AG20443 (cell line): ENCODE results near the gene KLHDC4.

Experiments used
- DNase-seq: peaks from one replicate; pipeline ENCODE4 v3.0.0; 2012; ENCODE audit warnings: low spot score, mixed read lengths

KLHDC4 gene

GRCh38 chr16:87698676-87699199, 67.0 kb downstream of the KLHDC4 start:
- no peak for DNase-seq

GRCh38 chr16:87698241-87698640, 67.5 kb downstream of the KLHDC4 start:
- DNase-seq: no peak

- no peak for DNase-seq
These were observed 68.0 kb downstream of the KLHDC4 start for GRCh38 chr16:87697792-87698191.

GRCh38 chr16:87697256-87697655, 68.5 kb downstream of the KLHDC4 start:
- no peak for DNase-seq

GRCh38 chr16:87696726-87697125, 69.1 kb downstream of the KLHDC4 start:
- no peak for DNase-seq

- no peak for DNase-seq
These were observed 70.3 kb downstream of the KLHDC4 start for GRCh38 chr16:87695534-87695933.

GRCh38 chr16:87694441-87695125, 71.2 kb downstream of the KLHDC4 start:
- no peak for DNase-seq

GRCh38 chr16:87693827-87694226, 72.0 kb downstream of the KLHDC4 start:
- no peak for DNase-seq

GRCh38 chr16:87692756-87693155, 73.0 kb downstream of the KLHDC4 start:
- no peak for DNase-seq

- no peak for DNase-seq
These were observed 73.6 kb downstream of the KLHDC4 start for GRCh38 chr16:87692176-87692575.

- no peak for DNase-seq
These were observed 74.1 kb downstream of the KLHDC4 start for GRCh38 chr16:87691686-87692079.

GRCh38 chr16:87690911-87691685, 74.7 kb downstream of the KLHDC4 start:
- DNase-seq: no peak

- DNase-seq: no peak
These were observed 75.8 kb downstream of the KLHDC4 start for GRCh38 chr16:87689956-87690465.

- no peak for DNase-seq
These were observed 76.6 kb downstream of the KLHDC4 start for GRCh38 chr16:87688876-87689815.

GRCh38 chr16:87687998-87688529, 77.7 kb downstream of the KLHDC4 start:
- DNase-seq: no peak

- DNase-seq: peak; percentile 66
These were observed 78.5 kb downstream of the KLHDC4 start for GRCh38 chr16:87687126-87687910.

- DNase-seq: no peak
These were observed 79.1 kb downstream of the KLHDC4 start for GRCh38 chr16:87686697-87687096.

- DNase-seq: no peak
These were observed 80.0 kb downstream of the KLHDC4 start for GRCh38 chr16:87685766-87686165.

- DNase-seq: no peak
These were observed 80.4 kb downstream of the KLHDC4 start for GRCh38 chr16:87685405-87685755.

GRCh38 chr16:87684711-87685404, 80.9 kb downstream of the KLHDC4 start:
- no peak for DNase-seq
